Retinal pigment epithelial cell (primary cell): ENCODE measurements around the gene VENTX.

Source experiments
- DNase-seq: peaks from one replicate; pipeline ENCODE4 v3.0.0-alpha.2; 2010; ENCODE audit warnings: low read depth
- H3K4me3 ChIP-seq: 2 replicates; pipeline ENCODE4 v1.5.1; 2011; ENCODE audit warnings: mild to moderate bottlenecking, low read length, control low read depth, moderate library complexity
- TF ChIP-seq, protein P1 (sequence below): conservative IDR thresholded peaks from 2 replicates; pipeline ENCODE4 v1.5.1; 2011; ENCODE audit warnings: low read depth, low read length, control low read depth, inconsistent platforms

VENTX gene

DNA sequence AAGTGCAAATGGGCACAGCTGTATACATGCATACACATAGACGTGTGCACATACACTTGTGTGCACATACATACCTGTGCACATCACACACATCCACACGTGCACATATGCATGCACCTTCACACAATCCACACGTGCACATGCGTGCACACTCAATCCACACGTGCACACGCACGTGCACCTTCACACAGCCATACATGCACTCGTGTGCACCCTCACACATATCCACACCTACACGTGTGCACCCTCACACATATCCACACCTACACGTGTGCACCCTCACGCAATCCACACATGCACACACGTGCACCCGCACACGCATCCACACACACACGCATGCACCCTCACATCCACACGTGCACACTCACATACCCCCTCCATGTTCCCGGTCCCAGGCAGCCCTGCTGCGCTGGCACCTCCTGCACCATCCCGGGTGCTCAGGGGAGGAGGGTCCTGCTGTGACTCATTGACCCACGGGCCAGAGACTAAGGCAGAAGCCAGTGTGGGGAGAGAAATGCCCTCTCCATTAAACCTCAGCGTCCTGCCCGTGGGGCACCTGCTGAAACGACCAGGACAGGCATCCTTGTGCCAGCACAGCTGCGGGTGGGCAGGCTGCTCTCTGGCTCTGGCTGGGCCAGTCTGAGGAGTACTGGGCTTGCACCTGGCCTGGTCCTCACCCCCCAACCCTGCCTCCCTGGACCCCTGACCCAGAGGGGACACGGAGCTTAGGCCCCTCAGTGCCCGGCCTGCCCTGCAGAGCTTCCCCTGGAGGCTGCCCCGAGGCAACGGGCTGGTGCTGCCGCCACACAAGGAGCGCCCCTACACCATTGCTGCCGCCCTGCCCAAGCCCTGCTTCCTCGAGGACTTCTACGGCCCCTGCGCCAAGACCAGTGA, 25.4 kb upstream of the VENTX start:
- DNase-seq: no peak
- TF ChIP-seq, protein P1, sequence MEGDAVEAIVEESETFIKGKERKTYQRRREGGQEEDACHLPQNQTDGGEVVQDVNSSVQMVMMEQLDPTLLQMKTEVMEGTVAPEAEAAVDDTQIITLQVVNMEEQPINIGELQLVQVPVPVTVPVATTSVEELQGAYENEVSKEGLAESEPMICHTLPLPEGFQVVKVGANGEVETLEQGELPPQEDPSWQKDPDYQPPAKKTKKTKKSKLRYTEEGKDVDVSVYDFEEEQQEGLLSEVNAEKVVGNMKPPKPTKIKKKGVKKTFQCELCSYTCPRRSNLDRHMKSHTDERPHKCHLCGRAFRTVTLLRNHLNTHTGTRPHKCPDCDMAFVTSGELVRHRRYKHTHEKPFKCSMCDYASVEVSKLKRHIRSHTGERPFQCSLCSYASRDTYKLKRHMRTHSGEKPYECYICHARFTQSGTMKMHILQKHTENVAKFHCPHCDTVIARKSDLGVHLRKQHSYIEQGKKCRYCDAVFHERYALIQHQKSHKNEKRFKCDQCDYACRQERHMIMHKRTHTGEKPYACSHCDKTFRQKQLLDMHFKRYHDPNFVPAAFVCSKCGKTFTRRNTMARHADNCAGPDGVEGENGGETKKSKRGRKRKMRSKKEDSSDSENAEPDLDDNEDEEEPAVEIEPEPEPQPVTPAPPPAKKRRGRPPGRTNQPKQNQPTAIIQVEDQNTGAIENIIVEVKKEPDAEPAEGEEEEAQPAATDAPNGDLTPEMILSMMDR: no peak
- H3K4me3 ChIP-seq: no peak overlapping the region

DNA sequence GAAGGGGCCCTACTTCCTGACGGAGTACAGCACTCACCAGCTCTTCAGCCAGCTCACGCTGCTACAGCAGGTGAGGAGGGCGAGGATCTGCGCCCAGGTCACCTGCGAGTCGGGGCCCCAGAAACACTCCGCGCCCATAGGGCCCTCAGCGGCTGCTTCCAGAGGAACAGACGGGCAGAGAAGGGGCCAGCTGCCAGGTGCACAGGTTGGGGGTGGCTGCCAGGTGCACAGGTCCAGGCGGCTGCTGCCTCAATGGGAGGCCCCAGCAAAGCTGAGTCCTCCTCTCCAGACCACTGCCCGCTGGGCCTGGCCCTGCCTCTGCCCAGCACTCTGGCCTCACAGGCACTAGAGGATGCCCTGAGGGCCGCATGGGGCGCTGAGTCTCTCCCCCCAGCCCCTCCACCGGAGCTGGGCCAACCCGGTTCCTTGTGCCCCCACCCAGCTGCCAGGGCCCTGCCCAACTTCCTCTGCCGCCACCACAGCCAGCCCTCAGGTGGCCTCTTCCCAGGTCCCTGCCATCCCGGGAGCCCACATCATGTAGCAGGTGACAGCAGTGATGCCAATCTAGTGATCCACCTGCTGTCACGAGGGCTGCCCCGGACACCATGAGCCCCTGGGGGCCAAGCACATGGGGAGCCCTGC, 24.7 kb upstream of the VENTX start:
- TF ChIP-seq, protein P1: no peak
- DNase-seq: no peak
- no peak overlapping the region for H3K4me3 ChIP-seq

DNA sequence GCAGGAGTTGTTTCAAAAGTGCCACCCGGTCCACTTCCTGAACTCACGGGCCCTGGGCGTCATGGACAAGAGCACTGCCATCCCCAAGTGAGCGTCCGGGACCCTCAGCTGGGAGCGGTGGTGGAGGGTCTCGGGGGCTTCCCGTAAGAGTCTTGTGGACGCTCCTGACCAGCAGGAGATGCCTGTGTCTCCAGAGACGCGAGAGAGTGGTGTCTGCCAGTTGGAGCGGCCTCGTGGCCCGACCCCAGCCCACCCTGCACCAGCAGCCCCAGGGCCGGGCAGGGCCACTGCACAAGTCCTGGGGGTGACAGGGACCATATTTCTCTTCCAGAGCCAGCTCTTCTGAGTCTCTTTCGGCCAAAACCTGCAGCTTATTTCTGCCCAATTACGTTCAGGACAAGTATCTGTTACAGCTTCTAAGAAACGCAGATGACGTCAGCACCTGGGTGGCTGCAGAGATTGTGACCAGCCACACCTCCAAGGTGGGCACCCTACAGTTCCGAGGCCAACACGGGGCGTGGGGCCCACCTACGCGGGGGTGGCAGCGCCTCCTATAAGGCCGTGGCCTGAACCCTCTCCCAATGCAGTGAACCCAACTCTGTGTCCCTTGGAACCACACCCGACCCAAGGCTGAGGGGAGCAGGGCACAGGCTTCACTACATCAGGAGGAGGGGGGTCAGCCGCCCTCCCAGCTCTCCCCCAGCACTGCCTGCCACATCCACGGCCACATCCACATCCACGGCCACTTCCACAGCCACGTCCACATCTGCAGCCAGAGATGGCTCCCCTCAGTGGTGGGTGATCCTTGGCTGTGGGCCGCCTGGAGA, 23.8 kb upstream of the VENTX start:
- no peak overlapping the region for H3K4me3 ChIP-seq
- DNase-seq: no peak
- TF ChIP-seq, protein P1: no peak

DNA sequence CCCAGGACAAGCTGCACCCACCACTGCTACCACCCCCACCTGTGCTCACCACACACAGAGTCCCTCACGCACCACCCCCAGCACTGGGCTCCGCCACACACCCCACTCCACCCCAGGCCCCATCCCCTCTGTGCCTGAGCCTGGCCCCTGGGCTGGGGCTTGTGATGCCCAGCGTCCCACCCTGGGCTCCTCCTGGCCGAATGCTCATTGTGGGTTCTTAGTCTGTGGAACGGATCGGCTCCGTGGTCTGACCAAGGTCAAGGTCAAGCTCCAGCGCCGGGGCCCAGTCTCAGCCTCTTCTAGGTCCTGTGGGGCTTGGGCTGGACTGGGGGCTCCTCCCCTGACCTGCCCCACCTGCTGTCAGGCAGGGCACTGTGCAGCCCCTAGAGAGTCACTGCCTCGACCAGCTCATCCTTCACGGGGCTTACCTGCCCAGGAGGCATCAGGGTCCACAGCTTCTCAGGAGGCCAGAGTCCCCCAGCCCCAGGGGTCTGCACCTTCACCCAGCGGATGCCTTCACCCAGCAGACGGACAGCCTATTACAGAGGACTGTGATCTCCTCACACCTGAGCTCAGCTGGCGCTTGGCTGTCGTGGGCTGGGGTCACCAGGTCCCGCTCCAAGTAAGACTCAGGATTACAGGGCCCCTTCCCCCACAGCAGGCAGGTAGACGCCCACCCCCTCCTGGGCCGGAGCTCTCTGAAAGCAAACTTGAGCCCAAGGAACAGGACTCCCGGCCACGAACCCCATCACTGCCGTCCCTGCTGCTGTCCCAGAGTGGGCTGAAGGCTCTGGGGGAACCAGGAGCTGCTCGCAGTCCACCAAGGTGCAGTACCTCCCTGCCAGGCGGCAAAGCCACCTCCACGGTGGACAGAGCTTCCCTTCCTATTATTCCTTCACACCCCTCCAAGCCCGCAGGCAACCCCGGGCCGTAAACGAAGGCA, 22.9 kb upstream of the VENTX start:
- TF ChIP-seq, protein P1: no peak
- DNase-seq: no peak
- no peak overlapping the region for H3K4me3 ChIP-seq

DNA sequence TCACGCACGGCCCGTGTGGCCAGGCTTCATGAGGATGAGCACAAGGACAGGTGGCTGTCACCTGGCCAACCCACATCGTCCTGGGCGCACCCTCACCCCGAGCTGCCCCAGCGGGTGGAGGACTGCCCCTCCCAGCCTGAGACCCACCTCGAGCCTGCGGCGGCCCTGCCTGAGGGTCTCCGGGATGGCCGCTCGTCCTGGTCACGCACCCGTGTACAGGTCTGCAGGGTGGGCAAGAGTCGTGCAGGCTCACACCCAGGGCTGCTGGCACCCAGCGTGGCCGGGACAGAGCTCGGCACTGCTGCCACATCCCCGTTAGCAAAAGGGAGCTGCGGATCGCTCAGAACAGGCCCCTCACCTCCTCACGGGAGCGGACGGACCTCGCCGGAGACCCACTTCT, 22.1 kb upstream of the VENTX start:
- H3K4me3 ChIP-seq: no peak overlapping the region
- TF ChIP-seq, protein P1: no peak
- no peak for DNase-seq

DNA sequence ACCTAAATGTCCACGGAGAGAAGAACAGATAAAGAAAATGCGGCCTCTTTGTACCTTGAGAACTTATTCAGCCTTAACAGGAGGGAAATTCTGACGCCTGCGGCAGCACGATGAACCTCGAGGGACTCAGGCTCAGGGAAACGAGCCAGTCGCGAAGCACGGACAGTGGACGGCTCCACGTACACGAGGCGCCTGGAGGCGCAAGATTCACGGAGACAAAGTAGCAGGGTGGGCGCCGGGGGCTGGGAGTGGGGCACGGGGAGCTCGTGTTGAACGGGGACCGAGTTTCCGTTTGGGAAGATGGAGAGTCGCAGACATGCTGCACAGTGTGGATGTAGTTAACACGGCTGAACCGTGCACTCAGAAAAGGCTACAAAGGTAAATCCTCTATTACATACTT, 20.9 kb upstream of the VENTX start:
- no peak for DNase-seq
- TF ChIP-seq, protein P1: no peak
- H3K4me3 ChIP-seq: no peak overlapping the region
